ENCODE data around the gene SELENOM.

The SELENOM gene, protein sequence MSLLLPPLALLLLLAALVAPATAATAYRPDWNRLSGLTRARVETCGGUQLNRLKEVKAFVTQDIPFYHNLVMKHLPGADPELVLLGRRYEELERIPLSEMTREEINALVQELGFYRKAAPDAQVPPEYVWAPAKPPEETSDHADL

GRCh38 chr22:31107178-31107893 lies at the start of gene SELENOM:
Gene SELENOM, minus strand, starts transcription at chr22:31107568. Its CDS starts 63 bp downstream, at chr22:31107505.
- peak within 1 kb of the TSS; percentile 88 for H3K27ac ChIP-seq (ENCODE audit: low read depth, low read length)
- H3K36me3 ChIP-seq (ENCODE audit: insufficient read depth, low read length) = no peaks in the 10 kb centered on the region
- H3K4me3 ChIP-seq (ENCODE audit: low read depth, low read length) = peak within 1 kb of the TSS; percentile 85
- peak within 1 kb of the TSS; percentile 64 for H2AFZ ChIP-seq (ENCODE audit: low read length, unreplicated experiment)
- peaks cover 10% of the 10 kb centered on the region for H3K79me2 ChIP-seq (ENCODE audit: control insufficient read depth, insufficient read depth, low read length, unreplicated experiment)
- no peaks in the 10 kb centered on the region for H3K27me3 ChIP-seq (ENCODE audit: insufficient read depth, low read length)
- peaks cover 22% of the 10 kb centered on the region for H3K4me1 ChIP-seq (ENCODE audit: control insufficient read depth, insufficient read depth, low read length, unreplicated experiment)

GRCh38 chr22:31155422-31155821 lies 48.1 kb upstream of the SELENOM start:
- peak overlapping the region; percentile 22; the same call in 1 of the 2 replicates for H3K27ac ChIP-seq (ENCODE audit: low read depth, low read length)
- H3K4me1 ChIP-seq (ENCODE audit: control insufficient read depth, insufficient read depth, low read length, unreplicated experiment) = no peaks in the 10 kb centered on the region
- H3K79me2 ChIP-seq (ENCODE audit: control insufficient read depth, insufficient read depth, low read length, unreplicated experiment) = peaks cover 3% of the 10 kb centered on the region
- no peaks in the 10 kb centered on the region for H3K36me3 ChIP-seq (ENCODE audit: insufficient read depth, low read length)
- H3K4me3 ChIP-seq (ENCODE audit: low read depth, low read length) = no peak overlapping the region
- no peaks in the 10 kb centered on the region for H3K27me3 ChIP-seq (ENCODE audit: insufficient read depth, low read length)
- H2AFZ ChIP-seq (ENCODE audit: low read length, unreplicated experiment) = peak overlapping the region; percentile 84

- Histone ChIP-seq H3K4me3 (ENCODE audit: low read depth, low read length) (no peak overlapping the region), H3K27ac (ENCODE audit: low read depth, low read length) (peak overlapping the region; percentile 22; the same call in 1 of the 2 replicates), H2AFZ (ENCODE audit: low read length, unreplicated experiment) (no peak overlapping the region), H3K36me3 (ENCODE audit: insufficient read depth, low read length) (no peaks in the 10 kb centered on the region), H3K79me2 (ENCODE audit: control insufficient read depth, insufficient read depth, low read length, unreplicated experiment) (no peaks in the 10 kb centered on the region), H3K27me3 (ENCODE audit: insufficient read depth, low read length) (no peaks in the 10 kb centered on the region), H3K4me1 (ENCODE audit: control insufficient read depth, insufficient read depth, low read length, unreplicated experiment) (no peaks in the 10 kb centered on the region)
Observed at GRCh38 chr22:31154975-31155374, 47.6 kb upstream of the SELENOM start.

- Histone ChIP-seq H3K27ac (ENCODE audit: low read depth, low read length) (no peak overlapping the region), H3K4me3 (ENCODE audit: low read depth, low read length) (no peak overlapping the region), H2AFZ (ENCODE audit: low read length, unreplicated experiment) (no peak overlapping the region), H3K4me1 (ENCODE audit: control insufficient read depth, insufficient read depth, low read length, unreplicated experiment) (peaks cover 5% of the 10 kb centered on the region), H3K27me3 (ENCODE audit: insufficient read depth, low read length) (no peaks in the 10 kb centered on the region), H3K79me2 (ENCODE audit: control insufficient read depth, insufficient read depth, low read length, unreplicated experiment) (no peaks in the 10 kb centered on the region), H3K36me3 (ENCODE audit: insufficient read depth, low read length) (no peaks in the 10 kb centered on the region)
Observed at GRCh38 chr22:31153357-31153756, 46.0 kb upstream of the SELENOM start.

DNA sequence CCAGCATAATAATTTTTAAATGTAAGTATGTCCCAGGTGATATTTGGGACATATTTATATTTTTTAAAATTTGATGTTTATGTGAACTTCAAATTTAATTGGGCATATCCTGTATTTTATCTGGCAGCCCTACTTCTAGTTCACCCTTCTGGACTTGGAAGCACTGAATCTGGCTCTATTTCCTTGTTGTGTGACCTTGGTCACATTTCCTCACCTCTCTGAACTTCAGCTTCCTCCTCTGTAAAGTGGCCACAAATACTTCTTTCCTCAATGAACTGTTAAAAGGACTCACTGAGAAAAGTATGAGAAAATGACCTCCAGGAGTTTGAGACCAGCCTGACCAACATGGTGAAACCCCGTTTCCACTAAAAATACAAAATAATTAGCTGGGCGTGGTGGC lies 44.5 kb upstream of the SELENOM start:
- Histone ChIP-seq H2AFZ (ENCODE audit: low read length, unreplicated experiment) (no peak overlapping the region), H3K27ac (ENCODE audit: low read depth, low read length) (no peak overlapping the region)

GRCh38 chr22:31150615-31151014 lies 43.2 kb upstream of the SELENOM start:
- Histone ChIP-seq H3K79me2 (ENCODE audit: control insufficient read depth, insufficient read depth, low read length, unreplicated experiment) (no peaks in the 10 kb centered on the region), H3K4me3 (ENCODE audit: low read depth, low read length) (no peak overlapping the region), H2AFZ (ENCODE audit: low read length, unreplicated experiment) (no peak overlapping the region), H3K27ac (ENCODE audit: low read depth, low read length) (no peak overlapping the region), H3K4me1 (ENCODE audit: control insufficient read depth, insufficient read depth, low read length, unreplicated experiment) (peaks cover 5% of the 10 kb centered on the region), H3K27me3 (ENCODE audit: insufficient read depth, low read length) (no peaks in the 10 kb centered on the region), H3K36me3 (ENCODE audit: insufficient read depth, low read length) (no peaks in the 10 kb centered on the region)

More for the DNA sequence above, 44.5 kb upstream of the SELENOM start:
- Histone ChIP-seq H3K4me1 (ENCODE audit: control insufficient read depth, insufficient read depth, low read length, unreplicated experiment) (peaks cover 5% of the 10 kb centered on the region), H3K4me3 (ENCODE audit: low read depth, low read length) (no peak overlapping the region), H3K27me3 (ENCODE audit: insufficient read depth, low read length) (no peaks in the 10 kb centered on the region), H3K79me2 (ENCODE audit: control insufficient read depth, insufficient read depth, low read length, unreplicated experiment) (no peaks in the 10 kb centered on the region), H3K36me3 (ENCODE audit: insufficient read depth, low read length) (no peaks in the 10 kb centered on the region)

- H2AFZ ChIP-seq (ENCODE audit: low read length, unreplicated experiment) = peak overlapping the region; percentile 87
Observed at GRCh38 chr22:31148953-31149627, 41.7 kb upstream of the SELENOM start.

DNA sequence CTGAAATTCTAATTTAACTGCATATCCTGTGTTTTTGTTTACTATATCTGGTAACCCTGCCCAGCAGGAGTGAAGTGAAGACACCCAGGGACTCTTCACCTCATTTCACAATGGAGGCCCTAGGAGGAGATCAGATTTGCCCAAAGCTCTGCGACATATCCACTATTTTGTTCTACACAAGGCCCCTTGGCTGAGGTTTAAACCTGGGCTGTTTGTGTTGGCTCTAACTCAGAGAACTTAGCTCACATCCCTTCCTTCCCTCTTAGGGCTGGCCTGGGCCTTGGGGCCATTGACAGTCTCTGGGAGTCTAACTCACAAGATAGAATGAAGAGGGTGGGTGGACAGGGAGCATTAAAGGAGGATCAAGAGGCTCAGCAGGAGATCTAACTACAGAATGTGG lies 41.1 kb upstream of the SELENOM start:
- Histone ChIP-seq H3K4me1 (ENCODE audit: control insufficient read depth, insufficient read depth, low read length, unreplicated experiment) (peaks cover 5% of the 10 kb centered on the region), H3K79me2 (ENCODE audit: control insufficient read depth, insufficient read depth, low read length, unreplicated experiment) (no peaks in the 10 kb centered on the region), H3K36me3 (ENCODE audit: insufficient read depth, low read length) (no peaks in the 10 kb centered on the region), H3K4me3 (ENCODE audit: low read depth, low read length) (no peak overlapping the region), H3K27me3 (ENCODE audit: insufficient read depth, low read length) (no peaks in the 10 kb centered on the region), H2AFZ (ENCODE audit: low read length, unreplicated experiment) (peak overlapping the region; percentile 87), H3K27ac (ENCODE audit: low read depth, low read length) (peak overlapping the region; percentile 58; the same call in 1 of the 2 replicates)

More at GRCh38 chr22:31148953-31149627, 41.7 kb upstream of the SELENOM start:
- Histone ChIP-seq H3K36me3 (ENCODE audit: insufficient read depth, low read length) (no peaks in the 10 kb centered on the region), H3K4me3 (ENCODE audit: low read depth, low read length) (no peak overlapping the region), H3K4me1 (ENCODE audit: control insufficient read depth, insufficient read depth, low read length, unreplicated experiment) (peaks cover 5% of the 10 kb centered on the region), H3K27ac (ENCODE audit: low read depth, low read length) (peak overlapping the region; percentile 58; the same call in 1 of the 2 replicates), H3K27me3 (ENCODE audit: insufficient read depth, low read length) (no peaks in the 10 kb centered on the region), H3K79me2 (ENCODE audit: control insufficient read depth, insufficient read depth, low read length, unreplicated experiment) (no peaks in the 10 kb centered on the region)

DNA sequence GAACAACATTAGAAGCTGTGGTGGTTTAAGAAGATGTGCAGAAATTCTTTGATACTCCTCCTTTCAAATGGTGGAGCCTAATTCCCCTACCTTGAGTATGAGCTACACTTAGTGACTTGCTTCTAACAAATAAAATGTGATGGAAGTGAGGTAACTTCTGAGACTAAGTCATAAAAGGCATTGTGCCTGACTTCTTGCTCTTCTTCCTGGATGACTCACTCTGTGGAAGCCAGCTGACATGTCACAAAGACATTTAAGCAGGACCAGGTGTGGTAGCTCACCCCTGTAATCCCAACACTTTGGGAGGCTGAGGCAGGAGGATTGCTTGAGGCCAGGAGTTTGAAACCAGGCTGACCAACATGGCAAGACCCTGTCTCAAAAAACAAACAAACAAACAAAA lies 36.9 kb upstream of the SELENOM start:
- Histone ChIP-seq H3K79me2 (ENCODE audit: control insufficient read depth, insufficient read depth, low read length, unreplicated experiment) (no peaks in the 10 kb centered on the region), H3K27me3 (ENCODE audit: insufficient read depth, low read length) (peaks cover 11% of the 10 kb centered on the region), H3K4me1 (ENCODE audit: control insufficient read depth, insufficient read depth, low read length, unreplicated experiment) (peaks cover 5% of the 10 kb centered on the region), H2AFZ (ENCODE audit: low read length, unreplicated experiment) (no peak overlapping the region), H3K27ac (ENCODE audit: low read depth, low read length) (no peak overlapping the region), H3K4me3 (ENCODE audit: low read depth, low read length) (no peak overlapping the region), H3K36me3 (ENCODE audit: insufficient read depth, low read length) (no peaks in the 10 kb centered on the region)

DNA sequence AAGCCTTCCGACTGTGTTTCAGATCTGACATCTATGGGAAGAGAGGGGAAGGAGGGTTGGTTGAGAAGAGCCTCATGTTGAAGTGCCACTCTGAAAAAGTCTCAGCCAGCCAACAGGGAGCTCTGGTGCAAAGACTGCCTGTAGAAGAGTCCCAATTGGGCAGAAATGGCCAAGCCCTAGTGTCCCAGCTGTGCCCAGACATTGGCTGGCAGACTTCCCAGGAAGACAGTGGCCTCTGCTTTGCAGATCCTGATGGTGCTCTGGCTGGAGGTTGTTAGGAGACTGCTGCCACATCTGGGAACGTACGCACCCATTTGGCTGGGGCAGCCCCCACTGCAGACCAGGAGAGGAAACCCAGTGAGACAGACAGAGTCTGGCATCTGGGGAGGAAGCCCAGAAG lies 36.2 kb upstream of the SELENOM start:
- H3K4me3 ChIP-seq (ENCODE audit: low read depth, low read length) = no peak overlapping the region
- H3K27me3 ChIP-seq (ENCODE audit: insufficient read depth, low read length) = peaks cover 17% of the 10 kb centered on the region
- H2AFZ ChIP-seq (ENCODE audit: low read length, unreplicated experiment) = no peak overlapping the region
- peaks cover under 1% of the 10 kb centered on the region for H3K4me1 ChIP-seq (ENCODE audit: control insufficient read depth, insufficient read depth, low read length, unreplicated experiment)
- no peaks in the 10 kb centered on the region for H3K79me2 ChIP-seq (ENCODE audit: control insufficient read depth, insufficient read depth, low read length, unreplicated experiment)
- no peaks in the 10 kb centered on the region for H3K36me3 ChIP-seq (ENCODE audit: insufficient read depth, low read length)
- H3K27ac ChIP-seq (ENCODE audit: low read depth, low read length) = no peak overlapping the region
